ENCODE data around the gene UBE2L3. TPM values are rescaled to one million over a fixed set of nuclear protein-coding genes. Genes with fewer than 3 reads are reported as not detected.

The UBE2L3 gene
- total and polyA plus RNA-seq, 2 of the 13 experiments (the other 11 are each of a cell fraction or from before 2014, with no cell fraction given), result 30.2 to 58.1 TPM

DNA sequence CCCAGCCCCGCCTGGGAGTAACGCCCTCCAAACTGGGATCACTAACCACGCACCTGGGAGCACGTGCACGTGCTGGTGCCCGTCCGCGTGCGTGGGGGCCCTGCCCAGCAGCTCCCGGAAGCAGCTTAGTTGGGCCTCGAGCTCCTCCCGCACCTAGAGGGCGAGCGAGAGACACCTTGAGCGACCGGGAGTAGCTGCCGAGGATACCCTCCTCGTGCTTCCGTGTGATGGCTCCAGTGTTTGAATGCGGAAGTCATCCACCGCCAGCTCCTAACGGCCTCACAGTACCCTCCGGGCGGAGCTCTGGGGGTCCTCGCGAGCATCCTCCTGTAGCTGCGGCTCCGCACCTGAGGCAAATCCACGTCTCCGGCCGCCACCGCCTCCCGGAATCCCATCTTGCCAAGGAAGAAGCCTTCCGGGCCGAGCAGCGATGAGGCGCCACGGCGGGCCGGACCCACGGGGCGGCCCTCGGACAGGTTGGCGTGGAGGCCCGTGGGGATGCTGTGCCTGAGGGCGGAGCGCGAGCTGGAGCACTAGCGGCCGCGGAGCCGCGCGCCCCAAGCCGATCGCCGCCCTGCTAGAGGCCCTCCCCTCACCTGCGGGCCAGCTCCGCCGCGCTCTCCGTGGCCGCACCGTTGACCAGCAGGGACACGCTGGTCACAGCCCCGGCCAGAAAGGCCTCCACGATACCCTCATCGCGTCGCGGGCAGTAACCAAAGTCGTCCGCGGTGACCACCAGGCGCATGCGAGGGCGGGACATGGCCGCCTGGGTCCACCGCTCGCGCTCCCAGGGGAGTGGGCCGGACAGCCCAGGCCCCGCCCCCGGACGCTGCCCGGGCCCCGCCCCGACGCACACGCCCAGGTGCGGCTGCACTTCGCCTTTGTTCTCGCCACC is 62.0 kb downstream of the UBE2L3 start, which contains the start of gene YDJC (continued):
- TF ChIP-seq HOXA7 (CRISPR knock-in tag; IDR thresholded peaks at IDR 0.05) (no peak), SIX1 (CRISPR knock-in tag; IDR thresholded peaks at IDR 0.05; ENCODE audit: borderline replicate concordance) (0 out of 2 replicates have a peak, but pooled peaks have one; percentile 24), HNRNPH1 (optimal IDR thresholded peaks at IDR 0.05; ENCODE audit: low read depth, low read length) (no peak), MAZ (IDR thresholded peaks at IDR 0.05; ENCODE audit: borderline replicate concordance, low read depth, low read length) (peak; percentile 27; the same call in 1 of the 2 replicates), MAZ (CRISPR knock-in tag; IDR thresholded peaks at IDR 0.05; ENCODE audit: low read depth) (peak; percentile 53), THYN1 (CRISPR knock-in tag; IDR thresholded peaks at IDR 0.05; ENCODE audit: borderline replicate concordance, low read depth) (0 out of 2 replicates have a peak, but pooled peaks have one; percentile 50), SP2 (CRISPR knock-in tag; IDR thresholded peaks at IDR 0.05) (peak; percentile 50; the same call in 1 of the 2 replicates), ZBTB7B (CRISPR knock-in tag; IDR thresholded peaks at IDR 0.05) (peak; percentile 68; the same call in 1 of the 2 replicates), ZSCAN25 (CRISPR knock-in tag; IDR thresholded peaks at IDR 0.05) (peak; percentile 78; the same call in 1 of the 2 replicates), SRF (IDR thresholded peaks at IDR 0.05; ENCODE audit: low read depth, low read length) (no peak), SP5 (CRISPR knock-in tag; IDR thresholded peaks at IDR 0.05; ENCODE audit: borderline replicate concordance, low read depth) (no peak; the same call in 1 of the 2 replicates), KDM5B (CRISPR knock-in tag; IDR thresholded peaks at IDR 0.05; ENCODE audit: borderline replicate concordance) (peak; percentile 93), SOX5 (CRISPR knock-in tag; IDR thresholded peaks at IDR 0.05; ENCODE audit: borderline replicate concordance) (peak; percentile 67), FOXA3 (CRISPR knock-in tag; IDR thresholded peaks at IDR 0.05) (peak; percentile 42; the same call in 1 of the 2 replicates), WIZ (CRISPR knock-in tag; IDR thresholded peaks at IDR 0.05) (0 out of 2 replicates have a peak, but pooled peaks have one; percentile 62), MAF1 (CRISPR knock-in tag; IDR thresholded peaks at IDR 0.05; ENCODE audit: borderline replicate concordance) (peak; percentile 72; the same call in 1 of the 2 replicates), ZNF232 (CRISPR knock-in tag; IDR thresholded peaks at IDR 0.05; ENCODE audit: borderline replicate concordance) (peak; percentile 96), POLR2G (IDR thresholded peaks at IDR 0.05; ENCODE audit: low read depth, low read length) (peak; percentile 83), ZNF552 (CRISPR knock-in tag; IDR thresholded peaks at IDR 0.05; ENCODE audit: borderline replicate concordance) (peak; percentile 45), SYNCRIP (IDR thresholded peaks at IDR 0.05; ENCODE audit: insufficient read depth, low read depth, low read length) (no peak), ZSCAN31 (CRISPR knock-in tag; IDR thresholded peaks at IDR 0.05; ENCODE audit: low read depth) (peak; percentile 74; the same call in 1 of the 2 replicates), ISX (CRISPR knock-in tag; conservative IDR thresholded peaks at IDR 0.05) (peak; percentile 87), ZNF205 (CRISPR knock-in tag; IDR thresholded peaks at IDR 0.05) (peak; percentile 64)
- TF ChIP-seq, protein P1, sequence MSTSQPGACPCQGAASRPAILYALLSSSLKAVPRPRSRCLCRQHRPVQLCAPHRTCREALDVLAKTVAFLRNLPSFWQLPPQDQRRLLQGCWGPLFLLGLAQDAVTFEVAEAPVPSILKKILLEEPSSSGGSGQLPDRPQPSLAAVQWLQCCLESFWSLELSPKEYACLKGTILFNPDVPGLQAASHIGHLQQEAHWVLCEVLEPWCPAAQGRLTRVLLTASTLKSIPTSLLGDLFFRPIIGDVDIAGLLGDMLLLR (CRISPR knock-in tag; IDR thresholded peaks at IDR 0.05), result peak; percentile 98
- TF ChIP-seq, protein P2, sequence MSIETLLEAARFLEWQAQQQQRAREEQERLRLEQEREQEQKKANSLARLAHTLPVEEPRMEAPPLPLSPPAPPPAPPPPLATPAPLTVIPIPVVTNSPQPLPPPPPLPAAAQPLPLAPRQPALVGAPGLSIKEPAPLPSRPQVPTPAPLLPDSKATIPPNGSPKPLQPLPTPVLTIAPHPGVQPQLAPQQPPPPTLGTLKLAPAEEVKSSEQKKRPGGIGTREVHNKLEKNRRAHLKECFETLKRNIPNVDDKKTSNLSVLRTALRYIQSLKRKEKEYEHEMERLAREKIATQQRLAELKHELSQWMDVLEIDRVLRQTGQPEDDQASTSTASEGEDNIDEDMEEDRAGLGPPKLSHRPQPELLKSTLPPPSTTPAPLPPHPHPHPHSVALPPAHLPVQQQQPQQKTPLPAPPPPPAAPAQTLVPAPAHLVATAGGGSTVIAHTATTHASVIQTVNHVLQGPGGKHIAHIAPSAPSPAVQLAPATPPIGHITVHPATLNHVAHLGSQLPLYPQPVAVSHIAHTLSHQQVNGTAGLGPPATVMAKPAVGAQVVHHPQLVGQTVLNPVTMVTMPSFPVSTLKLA (IDR thresholded peaks at IDR 0.05), result peak; percentile 83
- TF ChIP-seq, protein P3, sequence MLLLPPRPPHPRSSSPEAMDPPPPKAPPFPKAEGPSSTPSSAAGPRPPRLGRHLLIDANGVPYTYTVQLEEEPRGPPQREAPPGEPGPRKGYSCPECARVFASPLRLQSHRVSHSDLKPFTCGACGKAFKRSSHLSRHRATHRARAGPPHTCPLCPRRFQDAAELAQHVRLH (CRISPR knock-in tag; IDR thresholded peaks at IDR 0.05; ENCODE audit: borderline replicate concordance, low read depth), result peak; percentile 83; the same call in 1 of the 2 replicates
